Endodermal cell (in vitro differentiated cells): ENCODE results near the gene THSD4. TPM values are rescaled to one million over a fixed set of nuclear protein-coding genes. Genes with fewer than 3 reads are reported as not detected.

Source experiments
- DNase-seq: peaks from one replicate; pipeline ENCODE4 v3.0.0-alpha.2; 2017
- H3K27ac ChIP-seq: 2 replicates; pipeline ENCODE4 v1.5.1; 2013; ENCODE audit warnings: mild to moderate bottlenecking, low read depth, low read length, moderate library complexity
- H3K27me3 ChIP-seq: 2 replicates; pipeline ENCODE4 v1.6.1; 2013; ENCODE audit warnings: mild to moderate bottlenecking, low read length, moderate library complexity; ENCODE audit not compliant: insufficient read depth, control insufficient read depth, poor library complexity, severe bottlenecking
- H3K36me3 ChIP-seq: 2 replicates; pipeline ENCODE4 v1.7.0; 2013; ENCODE audit warnings: mild to moderate bottlenecking, low read length, moderate library complexity; ENCODE audit not compliant: control insufficient read depth, insufficient read depth
- H3K4me1 ChIP-seq: one replicate; pipeline ENCODE4 v1.7.0; 2013; ENCODE audit warnings: low read length; ENCODE audit not compliant: control insufficient read depth, insufficient read depth
- H3K4me3 ChIP-seq: 2 replicates; pipeline ENCODE4 v1.5.1; 2013; ENCODE audit warnings: mild to moderate bottlenecking, low read length, moderate library complexity
- H3K9ac ChIP-seq: 2 replicates; pipeline ENCODE4 v1.6.1; 2013; ENCODE audit warnings: mild to moderate bottlenecking, low read length, moderate library complexity; ENCODE audit not compliant: poor library complexity, severe bottlenecking; ENCODE audit errors: extremely low read depth
- H3K9me3 ChIP-seq: 2 replicates; pipeline ENCODE4 v1.6.1; 2013; ENCODE audit warnings: mild to moderate bottlenecking, low read length, moderate library complexity; ENCODE audit not compliant: control insufficient read depth
- H3K27ac Mint-ChIP-seq: 2 replicates; pipeline ENCODE4 v1.8.0; 2020; ENCODE audit warnings: mixed read lengths
- H3K27me3 Mint-ChIP-seq: 2 replicates; pipeline ENCODE4 v1.8.0; 2021; ENCODE audit warnings: mild to moderate bottlenecking, mixed read lengths; ENCODE audit not compliant: insufficient read depth
- H3K36me3 Mint-ChIP-seq: 2 replicates; pipeline ENCODE4 v1.8.0; 2020; ENCODE audit warnings: low read depth, mixed read lengths
- H3K4me1 Mint-ChIP-seq: 2 replicates; pipeline ENCODE4 v1.8.0; 2020; ENCODE audit warnings: mixed read lengths
- H3K4me3 Mint-ChIP-seq: 2 replicates; pipeline ENCODE4 v1.8.0; 2020; ENCODE audit warnings: mild to moderate bottlenecking, moderate library complexity, mixed read lengths
- H3K9me3 Mint-ChIP-seq: 2 replicates; pipeline ENCODE4 v1.8.0; 2020; ENCODE audit warnings: mild to moderate bottlenecking, mixed read lengths
- CTCF ChIP-seq: fragments of 200-600 bp; sonication (generic); conservative IDR thresholded peaks from 2 replicates; pipeline ENCODE4 v1.5.0; 2021; ENCODE audit warnings: antibody characterized with exemption, mild to moderate bottlenecking
- WGBS, 2 experiments: methylation state at CpG; one replicate each; pipeline versions ENCODE4 v1.1.5 to v1.1.7; 2013; ENCODE audit warnings: missing lambda C conversion rate in 2 of 2, mixed read lengths in 1 of 2; ENCODE audit not compliant: insufficient coverage in 1 of 2, insufficient read length in 1 of 2; 5-methylcytosine and 5-hydroxymethylcytosine counted together
- total RNA-seq, 2 donors: library from RNA; stranded (reverse); fragmentation: NEBNext Ultra II Directional in 1 of 2; extraction: Animal tissue kit (Norgen Biotek cat#: 25700) in 1 of 2; gene quantifications; 2 replicates in 1 of 2; 3 replicates in 1 of 2; pipeline ENCODE4 v1.2.1, GENCODE V29; 2021

Gene THSD4
- total RNA-seq, 2 donors from 2014 or later, result 4.6 to 5.4 TPM

- 94 to 100% methylated on average over 1 to 4 of the region's 4 CpGs for WGBS, 2 experiments
- H3K4me1 Mint-ChIP-seq, result peaks cover 4% of the 10 kb centered on the region
- peaks cover 3% of the 10 kb centered on the region for H3K9me3 Mint-ChIP-seq
- Histone ChIP-seq H3K36me3 (no peaks in the 10 kb centered on the region), H3K27me3 (no peaks in the 10 kb centered on the region), H3K4me1 (no peaks in the 10 kb centered on the region), H3K9ac (no peak overlapping the region), H3K27ac (no peak overlapping the region), H3K4me3 (no peak overlapping the region), H3K9me3 (no peaks in the 10 kb centered on the region)
- H3K27ac Mint-ChIP-seq, result no peak overlapping the region
- H3K4me3 Mint-ChIP-seq, result no peak overlapping the region
- H3K27me3 Mint-ChIP-seq, result no peaks in the 10 kb centered on the region
- H3K36me3 Mint-ChIP-seq, result no peaks in the 10 kb centered on the region
- no peak for DNase-seq
- TF ChIP-seq CTCF, result no peak
These were observed 357.3 kb downstream of the THSD4 start for GRCh38 chr15:71472566-71472965.

- no peak overlapping the region for H3K4me3 Mint-ChIP-seq
- no peak overlapping the region for H3K4me3 ChIP-seq
- H3K4me1 Mint-ChIP-seq, result peaks cover 4% of the 10 kb centered on the region
- H3K27ac Mint-ChIP-seq, result no peak overlapping the region
- WGBS, 2 experiments, result 87 to 90% methylated on average over 3 of the region's 3 CpGs
- no peaks in the 10 kb centered on the region for H3K9me3 ChIP-seq
- H3K36me3 ChIP-seq, result no peaks in the 10 kb centered on the region
- H3K9ac ChIP-seq, result no peak overlapping the region
- H3K36me3 Mint-ChIP-seq, result no peaks in the 10 kb centered on the region
- H3K9me3 Mint-ChIP-seq, result peaks cover under 1% of the 10 kb centered on the region
- H3K27me3 ChIP-seq, result no peaks in the 10 kb centered on the region
- H3K27ac ChIP-seq, result no peak overlapping the region
- H3K27me3 Mint-ChIP-seq, result no peaks in the 10 kb centered on the region
- no peak for TF ChIP-seq CTCF
- no peaks in the 10 kb centered on the region for H3K4me1 ChIP-seq
- DNase-seq, result no peak
These were observed 358.5 kb downstream of the THSD4 start for GRCh38 chr15:71473751-71474150.

DNA sequence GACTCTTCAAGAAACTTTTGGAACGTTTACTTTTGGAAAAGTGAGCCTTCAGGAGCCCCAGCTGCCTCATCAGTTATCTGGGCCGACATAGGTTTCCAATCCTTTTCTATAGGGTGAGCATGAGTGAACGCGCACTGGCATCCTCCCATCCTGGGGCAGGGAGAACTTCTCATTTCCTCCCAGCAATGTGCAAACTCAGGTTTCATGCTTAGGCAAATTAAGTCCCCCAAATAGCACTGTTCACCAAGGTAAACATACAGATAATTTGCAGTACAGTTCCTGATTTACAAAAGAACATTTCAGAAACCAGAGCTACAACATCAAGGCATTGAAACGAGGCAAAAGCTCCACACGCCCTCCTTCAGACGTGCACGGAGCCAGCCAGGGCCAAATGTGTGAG is 361.6 kb downstream of the THSD4 start:
- H3K27me3 Mint-ChIP-seq, result no peaks in the 10 kb centered on the region
- no peaks in the 10 kb centered on the region for H3K9me3 Mint-ChIP-seq
- WGBS, 2 experiments, result 79 to 93% methylated on average over 7 to 8 of the region's 8 CpGs

More for the DNA sequence above, 361.6 kb downstream of the THSD4 start:
- Mint-ChIP-seq H3K27ac (no peak overlapping the region), H3K4me3 (no peak overlapping the region), H3K36me3 (no peaks in the 10 kb centered on the region), H3K4me1 (no peaks in the 10 kb centered on the region)
- Histone ChIP-seq H3K27me3 (no peaks in the 10 kb centered on the region), H3K9me3 (no peaks in the 10 kb centered on the region), H3K36me3 (no peaks in the 10 kb centered on the region), H3K9ac (no peak overlapping the region), H3K4me3 (no peak overlapping the region), H3K4me1 (no peaks in the 10 kb centered on the region), H3K27ac (no peak overlapping the region)
- DNase-seq, result no peak
- no peak for TF ChIP-seq CTCF
